Left ventricle myocardium superior (tissue), 1 donor: ENCODE measurements around the gene GNPNAT1. TPM values are rescaled to one million over a fixed set of nuclear protein-coding genes. Genes with fewer than 3 reads are reported as not detected.
A peak's percentile ranks its signal among the peaks of the same experiment; 100 is the strongest.

Source experiments
- ATAC-seq: fragments of 200-7000 bp; cut with Tn5 transposase; one replicate; pipeline ENCODE4 v1.9.1; 2020; ENCODE audit warnings: mild to moderate bottlenecking, moderate library complexity
- DNase-seq: peaks from one replicate; pipeline ENCODE4 v3.0.0-alpha.2; 2020
- intact Hi-C: fragments of 100-400 bp; cut with micrococcal nuclease; formaldehyde crosslinking; loops from one replicate; pipeline ENCODE4 v1.11.0; 2022
- long read RNA-seq: library from polyadenylated mRNA; unstranded; transcript quantifications from one replicate; pipeline ENCODE4 v2.0.0, GENCODE V29; 2021
- total RNA-seq: library from RNA; stranded (reverse); fragmentation: NEBNext Ultra II Directional; extraction: Animal tissue kit (Norgen Biotek cat#: 25700); gene quantifications from one replicate; pipeline ENCODE4 v1.2.1, GENCODE V29; 2021
- donor health status: DM: no; HTN: yes; CAD: no; lungs with severe emphysema.

Gene GNPNAT1
- total RNA-seq = 7.4 TPM
- long read RNA-seq, transcript GNPNAT1-201 (6 exons, 3,860 nt) = major isoform, 16 of 21 reads
- long read RNA-seq, partial matches to known transcripts = 0 of 21 reads
- long read RNA-seq, other reads (novel, unspliced or antisense) = 5 of 21 reads

DNA sequence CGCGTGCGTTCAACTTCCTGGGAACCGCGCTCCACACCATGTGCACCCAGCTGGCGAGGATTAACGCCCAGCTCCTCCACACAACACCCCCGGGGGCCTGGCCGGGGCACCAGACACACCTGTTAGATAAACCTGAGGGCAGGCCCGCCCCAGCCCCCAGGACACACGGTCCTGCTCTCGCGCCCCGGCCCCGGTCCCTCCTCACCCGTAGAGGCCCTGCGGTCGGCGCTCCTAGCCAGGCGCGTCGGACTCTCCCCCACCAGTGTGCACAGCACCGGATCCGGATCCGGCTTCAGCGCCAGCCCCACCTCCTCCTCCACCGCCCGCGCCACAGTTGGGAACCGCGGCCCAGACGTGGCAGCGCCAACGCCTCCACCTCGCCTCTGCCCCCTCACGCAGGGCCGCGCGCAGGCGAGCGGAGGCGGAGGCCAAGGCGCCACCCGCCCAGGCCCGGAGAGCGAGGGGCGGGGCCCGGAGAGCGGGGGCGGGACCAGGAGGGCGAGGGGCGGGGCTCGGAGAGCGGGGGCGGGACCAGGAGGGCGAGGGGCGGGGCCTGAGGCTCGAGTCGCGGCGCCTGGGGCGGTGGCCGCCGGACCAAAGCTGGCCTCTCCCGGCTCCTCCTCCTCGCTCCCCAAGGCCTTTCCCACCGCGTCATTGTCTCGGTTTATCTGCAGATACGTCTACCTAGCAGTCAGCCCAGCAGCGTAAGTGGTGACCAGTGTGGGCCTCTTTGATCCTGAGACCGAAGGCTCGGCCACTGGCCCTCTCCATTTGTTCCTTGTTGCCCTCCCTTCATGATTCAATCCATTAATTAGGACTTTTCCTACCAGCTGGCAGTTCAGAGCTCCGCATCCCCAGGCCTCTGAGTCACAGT is at the start of gene GNPNAT1:
GNPNAT1 (minus strand) TSS at position 385 of the 874 bp plus-strand sequence. CDS start 6,957 bp downstream, outside the sequence.
- DNase-seq (peak; percentile 91), ATAC-seq (peak; percentile 97)
- intact Hi-C loops = no loop called here

- peak; percentile 65 for ATAC-seq
- intact Hi-C loops = no loop called here
- peak; percentile 37 for DNase-seq
Measured at GRCh38 chr14:52840877-52841276, 49.5 kb upstream of the GNPNAT1 start.

DNA sequence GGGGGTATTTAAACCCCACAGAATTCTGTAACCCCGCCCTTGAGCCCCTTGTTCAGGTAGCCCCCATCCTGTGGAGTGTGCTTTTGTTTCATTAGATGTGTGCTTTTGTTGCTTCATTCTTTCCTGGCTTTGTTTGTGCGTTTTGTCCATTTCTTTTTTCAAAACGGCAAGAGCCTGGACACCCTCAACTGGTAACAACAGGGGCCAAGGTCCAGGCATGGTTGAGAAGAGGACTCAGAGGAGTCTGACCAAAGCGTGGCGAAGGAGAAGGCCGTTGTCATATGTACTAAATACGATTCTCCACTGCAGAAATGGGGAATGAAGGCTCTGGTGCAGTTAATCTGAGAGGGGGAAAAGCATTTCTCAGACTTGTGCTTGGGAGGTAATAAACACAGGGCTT is 46.0 kb upstream of the GNPNAT1 start:
- DNase-seq (no peak), ATAC-seq (no peak)
- intact Hi-C loops = no loop called here

GRCh38 chr14:52836063-52836462 is 44.7 kb upstream of the GNPNAT1 start:
- ATAC-seq = no peak
- DNase-seq = no peak
- intact Hi-C loops = no loop called here

DNA sequence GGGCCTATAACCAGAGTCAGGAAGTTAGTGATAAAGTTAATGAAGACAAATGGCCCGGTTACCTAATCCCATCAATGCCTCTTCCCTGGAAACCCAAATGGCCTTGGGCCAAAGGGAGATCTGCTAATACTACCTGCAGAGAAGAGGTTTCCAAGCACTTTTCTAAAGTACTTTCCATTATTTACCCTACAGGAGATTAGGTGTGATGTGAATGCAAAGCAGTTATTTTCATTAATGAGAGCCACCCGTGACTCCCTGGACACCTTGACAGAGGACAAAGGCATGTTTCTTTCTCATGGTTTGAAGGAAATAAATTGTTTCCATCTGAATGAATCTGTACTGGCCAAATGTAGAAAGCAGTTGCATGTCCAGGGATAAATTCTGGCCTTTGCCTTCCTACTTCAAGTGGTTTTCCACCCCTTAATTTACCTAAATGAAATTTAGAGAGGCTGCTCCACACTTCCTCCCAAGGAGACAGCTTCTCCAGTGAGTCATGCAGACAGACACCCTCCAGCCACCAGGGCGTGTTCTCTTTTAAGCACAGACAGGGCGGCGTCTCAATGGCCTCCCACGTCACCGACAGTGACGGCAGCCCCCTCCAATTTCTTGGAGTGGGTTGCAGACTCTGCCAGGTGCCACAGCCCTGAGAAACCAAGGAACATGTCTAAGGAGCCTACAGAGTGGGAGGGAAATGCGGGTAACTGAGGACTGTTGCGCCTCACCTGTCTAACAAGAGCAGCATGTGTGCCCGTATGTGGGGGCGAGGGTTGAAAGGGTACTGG is 43.9 kb upstream of the GNPNAT1 start:
- intact Hi-C loops = no loop called here
- DNase-seq (no peak), ATAC-seq (no peak)

- no peak for DNase-seq
- intact Hi-C loops = no loop called here
- ATAC-seq = no peak
Measured at GRCh38 chr14:52834440-52834842, 43.0 kb upstream of the GNPNAT1 start.

DNA sequence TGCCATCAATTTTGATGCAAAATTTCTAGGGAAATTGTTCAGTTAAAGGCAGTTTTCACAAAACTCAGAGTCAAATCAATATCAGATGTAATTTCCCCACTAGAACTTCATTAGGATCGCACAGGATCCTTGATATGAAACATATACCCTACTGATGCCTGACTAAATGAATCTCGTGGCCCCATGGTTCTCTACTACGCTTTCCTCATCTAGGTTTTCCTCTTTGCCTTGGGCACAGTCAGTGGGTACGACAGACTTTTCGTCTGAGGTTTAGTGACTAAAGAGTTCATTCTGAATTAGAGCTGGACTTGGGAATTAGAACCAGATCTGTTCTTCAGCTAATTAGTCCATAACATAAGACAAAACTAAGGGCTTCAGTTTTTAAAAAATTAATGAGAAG is 42.5 kb upstream of the GNPNAT1 start:
- DNase-seq (no peak), ATAC-seq (no peak)
- intact Hi-C loops = no loop called here

- intact Hi-C loops = no loop called here
- DNase-seq = no peak
- ATAC-seq = no peak
Measured at GRCh38 chr14:52829527-52830185, 38.2 kb upstream of the GNPNAT1 start.

DNA sequence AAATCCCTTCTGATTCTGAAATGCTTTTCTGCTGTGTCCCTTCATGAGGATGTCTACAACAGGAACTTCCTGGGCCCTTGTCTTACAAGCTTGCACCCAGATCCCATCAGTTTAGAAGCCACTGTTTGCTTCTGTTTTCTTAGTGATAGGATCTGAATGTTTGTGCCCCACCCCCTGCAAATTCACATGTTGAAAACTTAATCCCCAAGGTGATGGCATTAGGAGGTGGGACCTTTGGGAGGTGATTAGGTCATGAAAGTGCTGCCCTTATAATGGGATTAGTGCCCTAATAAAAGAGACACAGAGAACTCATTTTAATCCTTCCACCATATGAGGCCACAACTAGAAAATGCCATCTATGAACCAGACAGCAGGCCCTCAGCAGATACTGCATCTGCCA is 36.0 kb upstream of the GNPNAT1 start:
- DNase-seq (no peak), ATAC-seq (no peak)
- intact Hi-C loops = no loop called here

DNA sequence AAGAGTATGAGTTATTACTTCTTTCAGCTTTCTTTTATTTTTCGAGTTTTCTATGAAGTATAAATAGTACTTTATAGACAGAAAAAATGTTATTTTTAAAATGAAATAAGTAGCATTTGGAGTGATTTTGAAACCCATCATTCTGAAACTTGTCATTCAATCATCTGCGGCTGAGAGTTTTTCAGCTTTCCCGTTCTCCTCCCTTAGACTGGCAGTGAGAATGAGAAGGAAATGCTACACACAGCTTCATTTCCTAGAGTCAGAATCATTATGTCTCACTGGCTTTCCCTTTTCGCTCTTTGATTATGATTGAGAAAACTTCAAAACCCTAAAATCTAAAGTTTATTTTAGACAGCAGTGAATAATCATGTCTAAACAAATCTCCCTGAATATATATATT is 33.7 kb upstream of the GNPNAT1 start:
- DNase-seq (no peak), ATAC-seq (no peak)
- intact Hi-C loops = no loop called here

- ATAC-seq (no peak), DNase-seq (no peak)
- intact Hi-C loops = loop anchor here (5.0 kb wide), 2 partner anchors 138 to 233 kb away; no protein-coding TSS in a partner anchor
Measured at GRCh38 chr14:52824462-52824861, 33.1 kb upstream of the GNPNAT1 start.

GRCh38 chr14:52821805-52822250 is 30.4 kb upstream of the GNPNAT1 start:
- intact Hi-C loops = loop anchor here (5.0 kb wide), 2 partner anchors 140 to 235 kb away; no protein-coding TSS in a partner anchor
- no peak for ATAC-seq
- DNase-seq = no peak

DNA sequence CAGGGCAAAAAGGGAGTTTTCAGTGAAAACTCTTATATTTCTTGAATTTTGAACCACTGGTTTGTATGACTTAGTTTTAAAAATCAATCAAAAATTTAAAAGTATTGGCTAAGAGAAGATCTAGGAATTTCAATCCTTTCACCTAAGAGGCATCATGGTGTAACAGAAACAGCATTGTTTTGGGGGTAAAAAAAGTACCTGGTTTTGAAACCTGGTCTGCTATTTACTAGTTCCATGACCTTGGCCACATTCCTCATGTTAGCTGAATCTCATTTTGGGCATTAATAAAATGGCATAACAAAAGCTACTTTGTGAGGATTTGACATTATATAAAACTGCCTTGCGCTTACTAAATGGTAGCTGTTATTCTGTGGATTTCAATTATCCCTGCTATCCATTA is 16.7 kb upstream of the GNPNAT1 start:
- intact Hi-C loops = no loop called here
- DNase-seq (no peak), ATAC-seq (no peak)

DNA sequence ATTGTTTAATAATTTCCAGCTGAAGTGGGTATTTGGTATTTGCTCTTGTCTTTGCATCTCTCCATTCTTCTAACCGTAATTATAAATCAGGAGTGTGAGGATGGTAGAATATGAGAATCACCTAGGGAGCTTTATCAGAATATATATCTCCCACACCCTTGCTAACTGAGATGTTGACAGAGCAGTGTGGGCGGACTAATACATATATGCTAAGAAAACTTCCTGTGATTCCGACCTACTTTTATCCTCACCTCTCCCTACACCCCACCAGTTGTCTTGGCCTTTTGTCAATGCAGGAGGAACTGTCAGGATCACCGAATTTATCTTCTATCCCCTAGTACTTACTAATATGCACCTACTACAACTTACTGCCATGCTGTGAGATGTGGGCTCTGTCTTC is 14.7 kb upstream of the GNPNAT1 start:
- no peak for DNase-seq
- ATAC-seq = no peak
- intact Hi-C loops = no loop called here

- DNase-seq (no peak), ATAC-seq (no peak)
- intact Hi-C loops = no loop called here
Measured at GRCh38 chr14:52802597-52802996, 11.2 kb upstream of the GNPNAT1 start.

- ATAC-seq (peak; percentile 74), DNase-seq (peak; percentile 33)
- intact Hi-C loops = no loop called here
Measured at GRCh38 chr14:52801014-52801712, 9.8 kb upstream of the GNPNAT1 start.

- DNase-seq (no peak), ATAC-seq (no peak)
- intact Hi-C loops = no loop called here
Measured at GRCh38 chr14:52798826-52799225, 7.4 kb upstream of the GNPNAT1 start.

GRCh38 chr14:52797653-52798052 is 6.2 kb upstream of the GNPNAT1 start:
- DNase-seq = no peak
- no peak for ATAC-seq
- intact Hi-C loops = no loop called here

DNA sequence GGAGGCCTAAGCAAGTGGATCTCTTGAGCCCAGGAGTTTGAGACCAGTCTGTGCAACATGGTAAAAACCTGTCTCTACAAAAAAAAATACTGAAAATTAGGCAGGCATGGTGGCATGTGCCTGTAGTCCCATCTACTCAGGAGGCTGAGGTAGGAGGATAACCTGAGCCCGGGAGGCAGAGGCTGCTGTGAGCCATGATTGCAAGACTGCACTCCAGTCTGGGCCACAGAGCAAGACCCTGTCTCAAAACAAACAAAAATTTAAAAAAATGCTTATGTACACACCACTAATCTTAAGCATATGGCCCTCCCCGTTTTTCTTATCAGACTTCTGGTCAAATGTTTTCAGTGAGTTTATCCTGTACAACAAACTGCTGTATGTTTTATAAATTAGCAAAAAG is 1.7 kb upstream of the GNPNAT1 start:
- ATAC-seq (no peak), DNase-seq (no peak)

More for the DNA sequence above, 1.7 kb upstream of the GNPNAT1 start:
- intact Hi-C loops = no loop called here
